Measurements from ENCODE around the gene MFF.
"Not testable (repeated sequence)": the region's sequence is repeated elsewhere in the genome, so short reads cannot be mapped to it uniquely, and the experiment has no call there.

Gene MFF

DNA sequence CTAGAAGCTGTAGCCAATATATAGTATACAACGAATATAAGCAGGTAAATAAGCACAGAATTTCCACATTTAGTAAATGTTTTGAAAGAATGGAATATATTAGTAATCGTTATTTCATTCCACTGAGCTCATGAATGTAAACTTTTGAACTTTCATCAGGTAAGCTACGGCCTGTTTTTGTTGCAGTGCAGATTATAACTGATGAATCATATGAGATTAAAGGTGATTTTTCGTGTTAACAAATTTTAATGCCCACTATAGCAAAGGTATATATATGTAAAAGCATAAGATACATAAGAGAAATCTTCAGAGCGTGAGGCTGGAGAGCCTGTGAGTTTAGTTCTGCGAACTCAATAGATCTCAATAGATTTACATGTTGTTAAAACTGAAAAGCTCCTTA, 61.6 kb downstream of the MFF start:
- no peak overlapping the region for H3K27ac ChIP-seq (ENCODE audit: insufficient read depth, low read length, poor library complexity, severe bottlenecking)
- H3K4me3 ChIP-seq (ENCODE audit: insufficient read depth, low read depth, low read length, poor library complexity, severe bottlenecking): no peak overlapping the region
- no peaks in the 10 kb centered on the region for H3K4me1 ChIP-seq (ENCODE audit: control insufficient read depth, insufficient read depth, low read length, poor library complexity, severe bottlenecking)
- no peak for DNase-seq
- H3K36me3 ChIP-seq (ENCODE audit: control insufficient read depth, insufficient read depth, low read length): no peaks in the 10 kb centered on the region
- H3K9me3 ChIP-seq (ENCODE audit: control insufficient read depth, low read length): no peaks in the 10 kb centered on the region
- H3K27me3 ChIP-seq (replicated peaks; ENCODE audit: control insufficient read depth, insufficient read depth, low read length, poor library complexity, severe bottlenecking): no peaks in the 10 kb centered on the region

DNA sequence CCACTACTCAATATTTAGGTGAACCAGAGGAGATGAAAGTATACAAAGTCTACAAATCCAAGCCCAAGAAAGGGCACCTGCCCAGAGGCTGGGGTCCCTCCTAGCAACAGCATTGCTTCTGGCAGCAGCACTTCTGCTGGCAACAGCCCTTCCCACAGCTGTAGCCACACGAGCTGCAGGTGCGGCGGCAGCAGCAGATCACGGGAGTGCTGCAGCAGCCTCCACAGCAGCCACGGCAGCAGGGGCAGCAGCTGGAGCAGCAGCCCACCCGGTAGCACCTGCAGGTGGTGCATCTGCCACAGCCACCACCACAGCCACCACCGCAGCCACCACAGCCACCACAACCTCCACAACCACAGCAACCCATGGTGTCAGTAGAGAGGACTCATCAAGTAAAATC, 62.5 kb downstream of the MFF start, which contains the start of gene SCYGR1:
Gene SCYGR1 (minus strand): TSS at position 367 of the 400 bp plus-strand sequence. CDS start 0 bp downstream, at position 367.
- not testable (repeated sequence) for H3K4me1 ChIP-seq (ENCODE audit: control insufficient read depth, insufficient read depth, low read length, poor library complexity, severe bottlenecking); H3K27me3 ChIP-seq (replicated peaks; ENCODE audit: control insufficient read depth, insufficient read depth, low read length, poor library complexity, severe bottlenecking); H3K36me3 ChIP-seq (ENCODE audit: control insufficient read depth, insufficient read depth, low read length); H3K27ac ChIP-seq (ENCODE audit: insufficient read depth, low read length, poor library complexity, severe bottlenecking); H3K9me3 ChIP-seq (ENCODE audit: control insufficient read depth, low read length); DNase-seq; H3K4me3 ChIP-seq (ENCODE audit: insufficient read depth, low read depth, low read length, poor library complexity, severe bottlenecking)

DNA sequence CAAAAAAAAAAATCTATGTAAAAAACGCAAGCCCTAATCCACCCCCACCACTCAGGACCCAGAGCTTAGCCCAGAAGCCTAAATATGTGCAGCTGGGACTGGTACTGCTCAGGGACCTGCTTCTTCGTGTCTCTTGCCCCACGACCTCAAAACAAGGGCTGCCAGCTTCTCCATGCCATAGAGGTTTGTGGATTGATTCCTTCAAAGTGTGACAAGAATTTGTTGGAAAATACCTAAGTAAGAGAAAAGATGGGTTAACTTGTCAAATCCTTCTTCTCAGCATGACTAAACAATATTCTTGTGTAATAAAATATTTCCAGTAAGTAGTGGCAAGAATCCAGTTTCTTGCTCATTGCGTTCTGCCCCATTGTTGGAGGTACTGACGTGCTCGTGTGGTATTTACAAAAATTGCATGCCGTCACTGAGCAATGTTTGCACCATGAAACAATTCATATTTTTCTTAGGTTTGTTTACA, 63.5 kb downstream of the MFF start:
- no peak overlapping the region for H3K4me3 ChIP-seq (ENCODE audit: insufficient read depth, low read depth, low read length, poor library complexity, severe bottlenecking)
- no peak for DNase-seq
- no peak overlapping the region for H3K27ac ChIP-seq (ENCODE audit: insufficient read depth, low read length, poor library complexity, severe bottlenecking)
- no peaks in the 10 kb centered on the region for H3K9me3 ChIP-seq (ENCODE audit: control insufficient read depth, low read length)
- no peaks in the 10 kb centered on the region for H3K4me1 ChIP-seq (ENCODE audit: control insufficient read depth, insufficient read depth, low read length, poor library complexity, severe bottlenecking)
- H3K27me3 ChIP-seq (replicated peaks; ENCODE audit: control insufficient read depth, insufficient read depth, low read length, poor library complexity, severe bottlenecking): no peaks in the 10 kb centered on the region
- no peaks in the 10 kb centered on the region for H3K36me3 ChIP-seq (ENCODE audit: control insufficient read depth, insufficient read depth, low read length)

- DNase-seq: no peak
- no peaks in the 10 kb centered on the region for H3K4me1 ChIP-seq (ENCODE audit: control insufficient read depth, insufficient read depth, low read length, poor library complexity, severe bottlenecking)
- no peaks in the 10 kb centered on the region for H3K9me3 ChIP-seq (ENCODE audit: control insufficient read depth, low read length)
- H3K27me3 ChIP-seq (replicated peaks; ENCODE audit: control insufficient read depth, insufficient read depth, low read length, poor library complexity, severe bottlenecking): no peaks in the 10 kb centered on the region
- no peak overlapping the region for H3K27ac ChIP-seq (ENCODE audit: insufficient read depth, low read length, poor library complexity, severe bottlenecking)
- no peak overlapping the region for H3K4me3 ChIP-seq (ENCODE audit: insufficient read depth, low read depth, low read length, poor library complexity, severe bottlenecking)
- no peaks in the 10 kb centered on the region for H3K36me3 ChIP-seq (ENCODE audit: control insufficient read depth, insufficient read depth, low read length)
These were observed 64.2 kb downstream of the MFF start for GRCh38 chr2:227389231-227389630.

DNA sequence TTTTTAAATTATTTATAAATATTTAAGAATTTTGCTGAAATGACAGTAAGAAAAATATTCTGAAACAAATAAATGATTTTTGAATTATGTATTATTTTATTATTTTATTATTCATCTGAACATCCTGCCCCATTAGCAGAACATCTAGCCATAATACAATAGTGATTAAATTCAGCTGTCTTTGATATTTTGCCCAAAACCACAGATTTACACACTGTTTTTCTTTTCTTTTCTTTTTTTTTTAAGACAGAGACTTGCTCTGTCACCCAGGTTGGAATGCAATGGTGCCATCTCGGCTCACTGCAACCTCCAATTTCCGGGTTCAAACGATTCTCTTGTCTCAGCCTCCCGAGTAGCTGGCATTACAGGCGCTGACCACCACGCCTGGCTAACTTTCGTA, 64.6 kb downstream of the MFF start:
- Histone ChIP-seq H3K4me1 (ENCODE audit: control insufficient read depth, insufficient read depth, low read length, poor library complexity, severe bottlenecking) (no peaks in the 10 kb centered on the region), H3K27me3 (replicated peaks; ENCODE audit: control insufficient read depth, insufficient read depth, low read length, poor library complexity, severe bottlenecking) (no peaks in the 10 kb centered on the region), H3K4me3 (ENCODE audit: insufficient read depth, low read depth, low read length, poor library complexity, severe bottlenecking) (no peak overlapping the region), H3K36me3 (ENCODE audit: control insufficient read depth, insufficient read depth, low read length) (no peaks in the 10 kb centered on the region), H3K27ac (ENCODE audit: insufficient read depth, low read length, poor library complexity, severe bottlenecking) (no peak overlapping the region), H3K9me3 (ENCODE audit: control insufficient read depth, low read length) (no peaks in the 10 kb centered on the region)
- no peak for DNase-seq

DNA sequence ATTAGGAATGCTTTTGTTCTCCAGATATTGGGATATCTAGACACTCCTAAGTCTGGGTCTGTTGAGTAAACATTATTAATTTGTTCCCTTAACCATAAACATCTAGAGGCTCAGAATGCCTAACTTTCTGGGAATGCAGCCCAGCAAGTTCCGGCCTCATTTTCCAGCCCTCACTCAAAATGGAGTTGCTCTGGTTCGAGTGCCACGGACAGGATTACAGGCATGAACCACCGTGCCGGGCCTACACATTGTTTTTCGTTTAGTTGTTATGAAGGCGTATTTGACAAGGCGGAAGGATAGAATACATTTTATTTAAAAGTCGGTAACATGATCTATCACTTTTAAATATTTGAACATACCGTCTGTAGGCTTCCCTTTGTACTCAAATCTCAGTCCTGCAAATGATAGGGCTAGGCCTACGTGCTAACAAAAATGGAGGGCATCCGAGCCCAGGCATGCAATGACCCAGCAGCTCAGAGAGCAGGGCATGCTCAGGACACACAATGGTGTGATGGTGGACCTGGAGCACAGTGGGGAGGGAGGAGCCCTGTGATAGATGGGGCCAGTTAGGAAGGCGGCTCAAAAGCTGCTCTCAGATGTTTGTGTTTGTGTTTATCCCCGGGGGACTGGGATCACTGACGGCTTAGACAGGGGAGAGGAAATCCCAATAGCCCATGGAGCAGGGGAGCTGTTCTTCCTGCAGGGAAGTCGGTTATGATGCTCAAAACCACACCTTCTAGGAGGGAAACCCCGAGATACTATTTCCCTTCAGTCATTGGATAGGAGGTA, 65.6 kb downstream of the MFF start:
- H3K9me3 ChIP-seq (ENCODE audit: control insufficient read depth, low read length): no peaks in the 10 kb centered on the region
- no peak overlapping the region for H3K27ac ChIP-seq (ENCODE audit: insufficient read depth, low read length, poor library complexity, severe bottlenecking)
- no peaks in the 10 kb centered on the region for H3K36me3 ChIP-seq (ENCODE audit: control insufficient read depth, insufficient read depth, low read length)
- DNase-seq: no peak
- no peak overlapping the region for H3K4me3 ChIP-seq (ENCODE audit: insufficient read depth, low read depth, low read length, poor library complexity, severe bottlenecking)
- no peaks in the 10 kb centered on the region for H3K27me3 ChIP-seq (replicated peaks; ENCODE audit: control insufficient read depth, insufficient read depth, low read length, poor library complexity, severe bottlenecking)
- no peaks in the 10 kb centered on the region for H3K4me1 ChIP-seq (ENCODE audit: control insufficient read depth, insufficient read depth, low read length, poor library complexity, severe bottlenecking)

DNA sequence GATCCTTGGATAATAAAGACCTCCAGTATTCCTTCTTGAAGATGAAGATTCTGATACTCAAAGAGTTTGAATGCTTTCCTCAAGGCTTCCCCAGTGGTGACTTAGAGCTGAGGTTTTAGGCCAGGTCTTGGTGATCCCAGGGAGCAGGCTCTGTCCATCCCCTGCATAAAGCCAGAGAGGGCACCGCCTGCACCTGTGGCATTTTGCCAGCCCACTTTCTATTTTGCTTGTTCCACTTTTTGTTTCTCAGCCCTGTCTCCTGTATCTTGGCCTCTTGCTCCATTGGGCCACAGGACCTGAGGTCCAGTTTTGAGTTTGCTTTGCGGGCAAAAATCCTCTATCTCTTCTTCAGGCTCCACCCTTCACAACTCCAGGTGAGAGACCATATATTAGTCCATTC, 69.3 kb downstream of the MFF start:
- no peaks in the 10 kb centered on the region for H3K36me3 ChIP-seq (ENCODE audit: control insufficient read depth, insufficient read depth, low read length)
- H3K27me3 ChIP-seq (replicated peaks; ENCODE audit: control insufficient read depth, insufficient read depth, low read length, poor library complexity, severe bottlenecking): no peaks in the 10 kb centered on the region
- H3K4me3 ChIP-seq (ENCODE audit: insufficient read depth, low read depth, low read length, poor library complexity, severe bottlenecking): no peak overlapping the region
- no peaks in the 10 kb centered on the region for H3K4me1 ChIP-seq (ENCODE audit: control insufficient read depth, insufficient read depth, low read length, poor library complexity, severe bottlenecking)
- H3K9me3 ChIP-seq (ENCODE audit: control insufficient read depth, low read length): no peaks in the 10 kb centered on the region
- H3K27ac ChIP-seq (ENCODE audit: insufficient read depth, low read length, poor library complexity, severe bottlenecking): no peak overlapping the region
- DNase-seq: no peak

DNA sequence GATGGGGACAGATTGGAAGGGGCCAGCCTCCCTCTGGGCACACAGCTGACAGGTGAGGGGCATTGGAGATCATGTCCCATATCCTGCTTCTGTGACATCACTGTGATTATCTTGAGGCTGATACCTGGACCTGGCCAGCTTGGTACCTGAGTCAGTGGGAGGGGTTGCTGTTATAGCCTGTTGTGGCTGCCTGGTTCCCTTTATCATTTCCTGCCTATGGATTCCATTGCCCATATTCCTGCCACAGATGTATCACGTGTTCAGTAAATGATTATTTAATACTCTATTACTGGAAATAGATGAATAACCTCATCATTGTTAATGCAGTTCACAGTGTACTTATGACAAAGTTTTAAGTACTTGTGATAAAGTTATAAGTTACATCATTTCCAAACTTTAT, 70.5 kb downstream of the MFF start:
- H3K36me3 ChIP-seq (ENCODE audit: control insufficient read depth, insufficient read depth, low read length): no peaks in the 10 kb centered on the region
- H3K9me3 ChIP-seq (ENCODE audit: control insufficient read depth, low read length): no peaks in the 10 kb centered on the region
- H3K4me3 ChIP-seq (ENCODE audit: insufficient read depth, low read depth, low read length, poor library complexity, severe bottlenecking): no peak overlapping the region
- no peaks in the 10 kb centered on the region for H3K27me3 ChIP-seq (replicated peaks; ENCODE audit: control insufficient read depth, insufficient read depth, low read length, poor library complexity, severe bottlenecking)
- no peaks in the 10 kb centered on the region for H3K4me1 ChIP-seq (ENCODE audit: control insufficient read depth, insufficient read depth, low read length, poor library complexity, severe bottlenecking)
- no peak overlapping the region for H3K27ac ChIP-seq (ENCODE audit: insufficient read depth, low read length, poor library complexity, severe bottlenecking)
- DNase-seq: no peak

- DNase-seq: no peak
- Histone ChIP-seq H3K27ac (ENCODE audit: insufficient read depth, low read length, poor library complexity, severe bottlenecking) (no peak overlapping the region), H3K4me1 (ENCODE audit: control insufficient read depth, insufficient read depth, low read length, poor library complexity, severe bottlenecking) (no peaks in the 10 kb centered on the region), H3K4me3 (ENCODE audit: insufficient read depth, low read depth, low read length, poor library complexity, severe bottlenecking) (no peak overlapping the region), H3K27me3 (replicated peaks; ENCODE audit: control insufficient read depth, insufficient read depth, low read length, poor library complexity, severe bottlenecking) (no peaks in the 10 kb centered on the region), H3K9me3 (ENCODE audit: control insufficient read depth, low read length) (no peaks in the 10 kb centered on the region), H3K36me3 (ENCODE audit: control insufficient read depth, insufficient read depth, low read length) (no peaks in the 10 kb centered on the region)
These were observed 72.5 kb downstream of the MFF start for GRCh38 chr2:227397562-227397961.

DNA sequence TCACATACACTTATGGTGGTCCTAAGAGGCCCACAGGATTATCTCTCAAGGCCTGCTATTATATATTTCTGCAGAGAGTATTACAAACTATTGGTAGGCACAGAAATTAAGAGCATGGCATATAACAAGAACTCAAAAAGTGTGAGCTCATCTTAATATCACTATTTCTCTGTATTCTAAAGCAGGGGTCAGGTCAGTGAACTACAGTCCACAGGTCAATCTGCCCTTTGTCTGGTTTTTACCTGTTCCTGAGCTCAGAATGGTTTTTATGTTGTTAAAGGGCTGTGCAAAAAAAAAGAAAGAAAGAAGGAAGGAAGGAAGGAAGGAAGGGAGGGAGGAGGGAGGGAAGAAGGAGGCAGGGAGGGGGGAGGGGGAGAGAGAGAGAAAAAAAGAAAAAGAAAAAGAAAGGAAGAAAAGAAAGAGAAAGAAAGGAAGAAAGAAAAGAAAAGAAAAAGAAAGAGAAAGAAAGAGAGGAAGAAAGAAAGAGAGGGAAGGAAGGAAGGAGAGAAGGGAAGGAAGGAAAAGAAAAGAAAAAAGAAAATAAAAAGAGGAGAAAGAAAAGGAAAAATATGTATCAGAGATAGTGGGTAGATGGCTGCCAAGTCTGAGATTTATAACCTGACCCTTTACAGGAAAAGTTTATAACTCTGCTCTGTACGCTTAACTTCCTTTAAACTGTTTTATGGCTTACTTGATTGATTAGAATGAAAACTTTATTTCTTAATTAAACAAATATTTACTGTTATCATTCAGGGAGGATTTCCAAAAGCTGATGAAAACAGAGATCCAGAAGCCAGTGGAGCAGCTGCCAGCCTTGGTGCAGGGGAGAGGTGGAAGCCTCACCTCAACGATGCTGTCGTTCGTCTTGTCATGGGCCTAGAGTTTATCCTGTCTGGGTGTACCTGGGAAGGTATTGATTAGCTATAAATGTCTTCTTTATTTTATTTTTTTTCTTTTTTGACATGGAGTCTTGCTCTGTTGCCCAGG, 73.9 kb downstream of the MFF start:
- Histone ChIP-seq H3K27me3 (replicated peaks; ENCODE audit: control insufficient read depth, insufficient read depth, low read length, poor library complexity, severe bottlenecking) (no peaks in the 10 kb centered on the region), H3K27ac (ENCODE audit: insufficient read depth, low read length, poor library complexity, severe bottlenecking) (no peak overlapping the region), H3K4me3 (ENCODE audit: insufficient read depth, low read depth, low read length, poor library complexity, severe bottlenecking) (no peak overlapping the region), H3K9me3 (ENCODE audit: control insufficient read depth, low read length) (no peaks in the 10 kb centered on the region), H3K36me3 (ENCODE audit: control insufficient read depth, insufficient read depth, low read length) (no peaks in the 10 kb centered on the region), H3K4me1 (ENCODE audit: control insufficient read depth, insufficient read depth, low read length, poor library complexity, severe bottlenecking) (no peaks in the 10 kb centered on the region)
- no peak for DNase-seq

Data from effector memory CD4-positive, alpha-beta T cell (primary cell).